ENCODE data around the gene SKAP2.

The SKAP2 gene

DNA sequence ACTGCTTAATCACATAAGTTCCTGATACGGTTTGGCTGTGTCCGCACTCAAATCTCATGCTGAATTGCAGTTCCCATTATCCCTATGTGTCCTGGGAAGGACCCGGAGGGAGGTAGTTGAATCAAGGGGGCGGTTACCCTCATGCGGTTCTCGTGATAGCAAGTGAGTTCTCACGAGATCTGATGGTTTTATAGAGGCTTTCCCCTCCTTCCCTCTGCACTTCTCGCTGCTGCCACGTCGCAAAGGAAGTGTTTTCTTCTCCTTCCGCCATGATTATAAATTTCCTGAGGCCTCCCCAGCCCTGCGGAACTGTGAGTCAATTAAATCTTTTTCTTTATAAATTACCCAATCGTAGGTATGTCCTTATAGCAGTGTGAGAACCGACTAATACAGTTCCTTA lies 226.2 kb downstream of the SKAP2 start:
- TF ChIP-seq, protein P1, sequence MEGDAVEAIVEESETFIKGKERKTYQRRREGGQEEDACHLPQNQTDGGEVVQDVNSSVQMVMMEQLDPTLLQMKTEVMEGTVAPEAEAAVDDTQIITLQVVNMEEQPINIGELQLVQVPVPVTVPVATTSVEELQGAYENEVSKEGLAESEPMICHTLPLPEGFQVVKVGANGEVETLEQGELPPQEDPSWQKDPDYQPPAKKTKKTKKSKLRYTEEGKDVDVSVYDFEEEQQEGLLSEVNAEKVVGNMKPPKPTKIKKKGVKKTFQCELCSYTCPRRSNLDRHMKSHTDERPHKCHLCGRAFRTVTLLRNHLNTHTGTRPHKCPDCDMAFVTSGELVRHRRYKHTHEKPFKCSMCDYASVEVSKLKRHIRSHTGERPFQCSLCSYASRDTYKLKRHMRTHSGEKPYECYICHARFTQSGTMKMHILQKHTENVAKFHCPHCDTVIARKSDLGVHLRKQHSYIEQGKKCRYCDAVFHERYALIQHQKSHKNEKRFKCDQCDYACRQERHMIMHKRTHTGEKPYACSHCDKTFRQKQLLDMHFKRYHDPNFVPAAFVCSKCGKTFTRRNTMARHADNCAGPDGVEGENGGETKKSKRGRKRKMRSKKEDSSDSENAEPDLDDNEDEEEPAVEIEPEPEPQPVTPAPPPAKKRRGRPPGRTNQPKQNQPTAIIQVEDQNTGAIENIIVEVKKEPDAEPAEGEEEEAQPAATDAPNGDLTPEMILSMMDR (IDR thresholded peaks at IDR 0.05; ENCODE audit: control insufficient read depth, insufficient read depth, low read depth, low read length, missing control alignments) = no peak
- no peak for DNase-seq (ENCODE audit: low read depth)
- no peak overlapping the region for H3K4me3 ChIP-seq (ENCODE audit: control insufficient read depth, low read depth, low read length)

DNA sequence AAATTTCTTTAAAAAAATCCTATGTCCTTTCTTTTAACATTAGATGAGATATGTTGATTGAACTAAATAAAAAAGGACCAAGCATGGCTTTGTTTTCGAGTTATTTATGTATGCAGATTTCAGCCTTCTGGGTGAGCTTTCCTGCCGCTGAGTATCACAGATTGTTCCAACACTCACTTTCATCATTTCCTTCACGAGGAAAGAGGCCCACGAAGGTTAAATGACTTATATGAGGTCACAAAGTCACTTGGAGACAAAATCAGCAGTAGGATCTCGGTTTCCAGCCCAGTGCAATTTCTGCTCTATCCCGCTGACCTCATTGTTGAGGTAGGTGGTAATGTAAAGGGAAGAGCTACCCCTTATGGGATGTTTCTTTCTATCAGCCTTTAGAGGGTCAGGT lies 226.8 kb downstream of the SKAP2 start:
- TF ChIP-seq, protein P1 (IDR thresholded peaks at IDR 0.05; ENCODE audit: control insufficient read depth, insufficient read depth, low read depth, low read length, missing control alignments) = no peak
- no peak for DNase-seq (ENCODE audit: low read depth)
- no peak overlapping the region for H3K4me3 ChIP-seq (ENCODE audit: control insufficient read depth, low read depth, low read length)

DNA sequence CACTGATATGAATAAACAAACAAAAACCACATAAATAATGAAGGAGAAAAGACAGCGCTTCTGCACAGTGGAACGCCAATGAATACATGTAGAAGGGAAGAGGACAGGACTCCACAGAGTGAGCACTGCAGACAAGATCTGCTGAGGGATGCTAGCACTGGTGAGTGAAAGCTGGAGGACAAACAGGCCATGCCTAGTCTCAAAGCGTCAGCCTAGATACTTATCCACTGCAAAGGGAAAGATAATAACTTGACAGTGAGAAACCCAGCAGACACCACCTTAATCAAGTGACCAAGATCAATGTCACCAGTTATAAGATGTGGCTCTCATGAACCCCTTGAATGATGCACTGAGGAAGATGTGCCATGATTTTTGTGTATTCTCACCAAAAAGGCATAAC lies 227.6 kb downstream of the SKAP2 start:
- no peak for DNase-seq (ENCODE audit: low read depth)
- H3K4me3 ChIP-seq (ENCODE audit: control insufficient read depth, low read depth, low read length) = no peak overlapping the region
- TF ChIP-seq, protein P1 (IDR thresholded peaks at IDR 0.05; ENCODE audit: control insufficient read depth, insufficient read depth, low read depth, low read length, missing control alignments) = no peak

DNA sequence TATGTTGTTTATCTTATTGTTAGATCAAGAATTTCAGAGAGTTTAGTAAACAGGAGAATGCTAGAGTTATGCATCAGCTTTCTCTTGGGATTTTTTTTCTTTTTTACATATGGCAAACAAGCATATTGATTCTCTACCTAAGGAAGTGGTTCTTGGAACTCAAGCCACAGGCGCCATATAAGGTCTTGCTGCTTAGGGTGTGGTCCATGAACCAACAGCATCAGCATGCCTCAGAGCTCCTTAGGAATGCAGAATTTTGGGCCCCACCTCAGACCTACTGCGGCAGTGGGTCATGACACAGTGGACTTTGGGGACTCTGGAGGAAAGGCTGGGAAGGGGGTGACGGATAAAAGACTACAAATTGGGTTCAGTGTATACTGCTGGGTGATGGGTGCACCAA lies 230.8 kb downstream of the SKAP2 start:
- DNase-seq (ENCODE audit: low read depth) = no peak
- TF ChIP-seq, protein P1 (IDR thresholded peaks at IDR 0.05; ENCODE audit: control insufficient read depth, insufficient read depth, low read depth, low read length, missing control alignments) = no peak

DNA sequence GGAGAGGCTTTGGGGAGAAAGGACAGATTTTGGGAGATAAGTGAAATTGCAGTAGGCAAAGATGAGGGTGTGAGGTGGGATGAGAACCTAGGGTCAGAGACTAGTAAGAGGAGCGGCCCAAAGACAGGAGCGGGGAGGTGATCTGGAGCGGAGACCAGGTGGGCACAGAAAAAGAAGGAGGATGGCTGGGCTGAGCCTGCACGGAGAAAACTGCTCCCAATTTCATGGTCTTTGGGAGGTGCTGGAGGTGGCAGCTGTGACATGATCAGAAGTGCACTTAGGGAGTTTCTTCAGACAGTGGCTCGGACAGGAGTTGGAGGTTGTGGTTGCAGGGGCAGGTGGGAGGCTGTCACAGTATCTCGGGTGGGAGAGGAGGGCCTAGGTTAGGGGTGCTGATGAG lies 232.8 kb downstream of the SKAP2 start:
- H3K4me3 ChIP-seq (ENCODE audit: control insufficient read depth, low read depth, low read length) = no peak overlapping the region
- DNase-seq (ENCODE audit: low read depth) = no peak
- TF ChIP-seq, protein P1 (IDR thresholded peaks at IDR 0.05; ENCODE audit: control insufficient read depth, insufficient read depth, low read depth, low read length, missing control alignments) = no peak

More for the DNA sequence above, 230.8 kb downstream of the SKAP2 start:
- no peak overlapping the region for H3K4me3 ChIP-seq (ENCODE audit: control insufficient read depth, low read depth, low read length)

DNA sequence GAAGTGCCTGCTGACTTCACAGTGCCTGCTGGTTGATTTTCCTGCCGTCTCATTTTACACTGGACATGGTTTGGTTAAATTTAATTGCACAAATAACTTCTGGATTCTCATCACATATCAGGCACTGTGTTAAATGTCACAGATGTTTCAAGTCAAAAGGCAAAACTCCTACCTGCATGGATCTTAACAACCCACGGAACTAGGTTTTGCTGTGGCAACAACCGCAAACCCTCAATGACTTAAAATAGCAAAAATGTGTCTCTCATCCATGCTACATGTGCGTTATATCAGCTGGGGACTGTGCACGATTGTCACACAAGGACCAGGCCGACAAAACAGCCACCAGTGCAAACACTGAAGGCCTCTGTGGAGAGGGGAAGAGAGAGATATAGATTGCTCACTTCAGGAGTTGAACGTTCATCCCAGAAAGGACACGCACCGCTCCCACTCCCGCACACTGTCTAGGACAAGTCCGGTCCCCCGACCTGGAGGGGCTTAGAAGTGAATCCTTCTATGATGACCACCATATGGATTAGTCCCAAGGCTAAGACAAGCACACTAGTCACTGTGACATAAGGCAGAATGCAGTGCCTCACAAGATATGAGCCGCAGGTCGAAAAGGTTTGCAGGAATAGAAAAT lies 233.3 kb downstream of the SKAP2 start:
- no peak for DNase-seq (ENCODE audit: low read depth)
- TF ChIP-seq, protein P1 (IDR thresholded peaks at IDR 0.05; ENCODE audit: control insufficient read depth, insufficient read depth, low read depth, low read length, missing control alignments) = no peak
- no peak overlapping the region for H3K4me3 ChIP-seq (ENCODE audit: control insufficient read depth, low read depth, low read length)
